PFSK-1 (cell line): ENCODE measurements around the gene CNTLN.

Experiments used
- FOXP2 ChIP-seq: optimal IDR thresholded peaks from 2 replicates; pipeline ENCODE3; 2011; ENCODE audit warnings: borderline replicate concordance, control low read depth, inconsistent platforms; ENCODE audit not compliant: insufficient read depth; ENCODE audit errors: extremely low read length, extremely low read depth
- POLR2AphosphoS5 ChIP-seq: IDR thresholded peaks from 2 replicates; pipeline ENCODE4 v1.6.1; 2012; ENCODE audit warnings: low read depth, mild to moderate bottlenecking, control low read depth, low read length, moderate library complexity
- TAF1 ChIP-seq: IDR thresholded peaks from 2 replicates; pipeline ENCODE4 v1.6.1; 2012; ENCODE audit warnings: low read length, control low read depth, borderline replicate concordance; ENCODE audit not compliant: insufficient read depth
- TF ChIP-seq, protein P1 (sequence below), 2 experiments: IDR thresholded peaks; 2 replicates each; pipeline versions ENCODE4 v1.6.1 to v1.8.0; 2011 to 2012; ENCODE audit warnings: low read depth in 2 of 2, low read length in 2 of 2, control low read depth in 1 of 2, inconsistent platforms in 1 of 2, mild to moderate bottlenecking in 1 of 2, moderate library complexity in 1 of 2; ENCODE audit not compliant: insufficient read depth in 1 of 2

DNA sequence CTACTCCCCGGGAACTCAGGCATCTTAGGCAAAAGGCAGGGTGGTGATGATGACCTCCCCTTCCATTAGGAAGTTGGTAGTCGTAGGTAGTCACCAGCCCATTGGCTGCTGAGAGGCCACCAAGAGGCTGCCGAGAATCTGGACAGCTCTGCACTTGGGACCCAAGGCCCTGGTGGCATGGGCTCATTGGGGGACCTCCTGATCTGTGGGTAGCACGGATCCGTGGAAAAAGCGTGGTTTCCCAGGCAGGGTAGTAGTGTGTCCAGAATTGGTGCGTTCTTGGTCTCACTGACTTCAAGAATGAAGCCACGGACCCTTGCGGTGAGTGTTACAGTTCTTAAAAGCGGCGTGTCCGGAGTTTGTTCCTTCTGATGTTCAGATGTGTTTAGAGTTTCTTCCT, 158.8 kb downstream of the CNTLN start:
- TF ChIP-seq, protein P1, sequence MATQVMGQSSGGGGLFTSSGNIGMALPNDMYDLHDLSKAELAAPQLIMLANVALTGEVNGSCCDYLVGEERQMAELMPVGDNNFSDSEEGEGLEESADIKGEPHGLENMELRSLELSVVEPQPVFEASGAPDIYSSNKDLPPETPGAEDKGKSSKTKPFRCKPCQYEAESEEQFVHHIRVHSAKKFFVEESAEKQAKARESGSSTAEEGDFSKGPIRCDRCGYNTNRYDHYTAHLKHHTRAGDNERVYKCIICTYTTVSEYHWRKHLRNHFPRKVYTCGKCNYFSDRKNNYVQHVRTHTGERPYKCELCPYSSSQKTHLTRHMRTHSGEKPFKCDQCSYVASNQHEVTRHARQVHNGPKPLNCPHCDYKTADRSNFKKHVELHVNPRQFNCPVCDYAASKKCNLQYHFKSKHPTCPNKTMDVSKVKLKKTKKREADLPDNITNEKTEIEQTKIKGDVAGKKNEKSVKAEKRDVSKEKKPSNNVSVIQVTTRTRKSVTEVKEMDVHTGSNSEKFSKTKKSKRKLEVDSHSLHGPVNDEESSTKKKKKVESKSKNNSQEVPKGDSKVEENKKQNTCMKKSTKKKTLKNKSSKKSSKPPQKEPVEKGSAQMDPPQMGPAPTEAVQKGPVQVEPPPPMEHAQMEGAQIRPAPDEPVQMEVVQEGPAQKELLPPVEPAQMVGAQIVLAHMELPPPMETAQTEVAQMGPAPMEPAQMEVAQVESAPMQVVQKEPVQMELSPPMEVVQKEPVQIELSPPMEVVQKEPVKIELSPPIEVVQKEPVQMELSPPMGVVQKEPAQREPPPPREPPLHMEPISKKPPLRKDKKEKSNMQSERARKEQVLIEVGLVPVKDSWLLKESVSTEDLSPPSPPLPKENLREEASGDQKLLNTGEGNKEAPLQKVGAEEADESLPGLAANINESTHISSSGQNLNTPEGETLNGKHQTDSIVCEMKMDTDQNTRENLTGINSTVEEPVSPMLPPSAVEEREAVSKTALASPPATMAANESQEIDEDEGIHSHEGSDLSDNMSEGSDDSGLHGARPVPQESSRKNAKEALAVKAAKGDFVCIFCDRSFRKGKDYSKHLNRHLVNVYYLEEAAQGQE (IDR thresholded peaks at IDR 0.05; ENCODE audit: insufficient read depth in 1 of 2, low read depth in 2 of 2, low read length in 2 of 2) = no peak
- TF ChIP-seq TAF1 = no peak
- no peak for TF ChIP-seq FOXP2
- no peak for TF ChIP-seq POLR2AphosphoS5
